HFF-Myc (cell line): ENCODE data around the gene MYO9A.

ENCODE experiments used
- DNase-seq: peaks from one replicate; pipeline ENCODE4 v3.0.0-alpha.2; 2011; ENCODE audit warnings: low read depth; ENCODE audit errors: extremely low read depth
- H3K4me3 ChIP-seq: replicated peaks from 2 replicates; pipeline ENCODE4 v1.5.1; 2011; ENCODE audit warnings: low read depth, mild to moderate bottlenecking, control low read depth, low read length
- TF ChIP-seq, protein P1 (sequence below): IDR thresholded peaks from 2 replicates; pipeline ENCODE4 v1.5.1; 2012; ENCODE audit warnings: mild to moderate bottlenecking, low read depth, low read length, control low read depth; ENCODE audit errors: missing control alignments

Gene MYO9A

DNA sequence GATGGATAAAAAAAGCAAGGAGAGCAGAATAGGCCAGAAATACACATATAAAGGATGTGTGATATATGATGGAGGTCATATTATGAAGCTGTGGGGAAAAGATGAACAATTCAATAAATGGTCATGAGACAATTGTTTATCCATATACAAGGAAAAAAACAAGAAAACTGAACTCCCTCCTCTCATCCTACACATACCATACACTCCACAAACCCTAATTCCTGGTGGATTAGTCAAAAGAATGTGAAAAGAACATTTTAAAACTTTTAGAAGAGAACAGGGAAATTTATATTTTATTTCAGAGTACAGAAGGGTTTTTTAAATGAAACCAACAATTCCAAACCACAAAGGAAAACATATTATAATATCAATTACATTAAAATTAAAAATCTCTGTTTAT, 342.1 kb downstream of the MYO9A start:
- H3K4me3 ChIP-seq = no peak overlapping the region
- DNase-seq = no peak
- TF ChIP-seq, protein P1, sequence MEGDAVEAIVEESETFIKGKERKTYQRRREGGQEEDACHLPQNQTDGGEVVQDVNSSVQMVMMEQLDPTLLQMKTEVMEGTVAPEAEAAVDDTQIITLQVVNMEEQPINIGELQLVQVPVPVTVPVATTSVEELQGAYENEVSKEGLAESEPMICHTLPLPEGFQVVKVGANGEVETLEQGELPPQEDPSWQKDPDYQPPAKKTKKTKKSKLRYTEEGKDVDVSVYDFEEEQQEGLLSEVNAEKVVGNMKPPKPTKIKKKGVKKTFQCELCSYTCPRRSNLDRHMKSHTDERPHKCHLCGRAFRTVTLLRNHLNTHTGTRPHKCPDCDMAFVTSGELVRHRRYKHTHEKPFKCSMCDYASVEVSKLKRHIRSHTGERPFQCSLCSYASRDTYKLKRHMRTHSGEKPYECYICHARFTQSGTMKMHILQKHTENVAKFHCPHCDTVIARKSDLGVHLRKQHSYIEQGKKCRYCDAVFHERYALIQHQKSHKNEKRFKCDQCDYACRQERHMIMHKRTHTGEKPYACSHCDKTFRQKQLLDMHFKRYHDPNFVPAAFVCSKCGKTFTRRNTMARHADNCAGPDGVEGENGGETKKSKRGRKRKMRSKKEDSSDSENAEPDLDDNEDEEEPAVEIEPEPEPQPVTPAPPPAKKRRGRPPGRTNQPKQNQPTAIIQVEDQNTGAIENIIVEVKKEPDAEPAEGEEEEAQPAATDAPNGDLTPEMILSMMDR = no peak

DNA sequence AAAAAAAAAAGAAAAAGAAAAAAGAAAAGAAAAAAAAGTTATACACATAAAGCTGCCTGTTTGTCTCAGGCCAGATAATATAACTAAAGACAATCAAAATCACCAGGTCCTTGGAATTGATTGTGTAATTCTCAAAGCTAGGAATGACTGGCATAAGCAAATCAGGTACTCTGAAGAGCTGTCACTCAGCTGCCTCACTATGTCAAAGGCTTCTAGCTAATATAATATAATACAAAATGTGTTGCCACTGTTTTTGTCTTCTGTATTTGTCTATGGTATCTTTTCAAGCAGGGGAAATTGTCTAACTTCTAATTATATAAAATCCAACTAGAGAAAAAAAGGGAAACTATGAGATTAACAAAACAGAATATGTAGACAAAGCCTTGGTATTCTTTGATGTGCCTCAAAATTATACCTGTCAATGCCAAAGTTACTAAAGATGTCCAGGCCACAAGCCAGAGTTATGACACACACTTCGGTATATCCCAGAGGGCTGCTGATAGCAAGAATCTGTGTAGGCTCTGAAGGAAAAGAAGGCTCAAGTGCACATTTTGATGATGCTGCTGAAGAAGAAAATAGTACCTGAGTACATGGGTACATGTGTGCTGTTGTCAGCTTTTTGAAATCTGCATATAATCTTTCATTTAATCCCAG, 344.6 kb downstream of the MYO9A start:
- no peak for DNase-seq
- TF ChIP-seq, protein P1 = no peak

More for the DNA sequence above, 344.6 kb downstream of the MYO9A start:
- no peak overlapping the region for H3K4me3 ChIP-seq
